Progenitor cell of endocrine pancreas (in vitro differentiated cells): ENCODE data around the gene FARS2. TPM values are rescaled to one million over a fixed set of nuclear protein-coding genes. Genes with fewer than 3 reads are reported as not detected.

Source experiments
- DNase-seq: peaks from one replicate; pipeline ENCODE4 v3.0.0; 2021; ENCODE audit warnings: low spot score; ENCODE audit not compliant: unreplicated experiment
- H3K27ac Mint-ChIP-seq: 2 replicates; pipeline ENCODE4 v1.8.0; 2021; ENCODE audit warnings: mild to moderate bottlenecking, moderate library complexity, mixed read lengths
- H3K27me3 Mint-ChIP-seq: 2 replicates; pipeline ENCODE4 v1.8.0; 2021; ENCODE audit warnings: mixed read lengths
- H3K36me3 Mint-ChIP-seq: 2 replicates; pipeline ENCODE4 v1.8.0; 2022; ENCODE audit warnings: mixed read lengths; ENCODE audit not compliant: insufficient read depth
- H3K4me1 Mint-ChIP-seq: 2 replicates; pipeline ENCODE4 v1.8.0; 2021; ENCODE audit warnings: low read depth, mixed read lengths
- H3K4me3 Mint-ChIP-seq: 2 replicates; pipeline ENCODE4 v1.8.0; 2021; ENCODE audit warnings: low read depth, mild to moderate bottlenecking, moderate library complexity, mixed read lengths
- H3K9me3 Mint-ChIP-seq: 2 replicates; pipeline ENCODE4 v1.8.0; 2021; ENCODE audit warnings: low read depth, mixed read lengths
- total RNA-seq: library from RNA; stranded (reverse); gene quantifications from 2 replicates; pipeline ENCODE4 v1.2.1, GENCODE V29; 2021
- TF ChIP-seq, protein P1 (sequence below): fragments of 200-600 bp; sonication (generic); IDR thresholded peaks from one replicate; pipeline ENCODE4 v1.5.0; 2021; ENCODE audit warnings: antibody characterized with exemption, mild to moderate bottlenecking; ENCODE audit not compliant: unreplicated experiment

FARS2 gene
- total RNA-seq, 1 donor from 2014 or later = 20.8 TPM

DNA sequence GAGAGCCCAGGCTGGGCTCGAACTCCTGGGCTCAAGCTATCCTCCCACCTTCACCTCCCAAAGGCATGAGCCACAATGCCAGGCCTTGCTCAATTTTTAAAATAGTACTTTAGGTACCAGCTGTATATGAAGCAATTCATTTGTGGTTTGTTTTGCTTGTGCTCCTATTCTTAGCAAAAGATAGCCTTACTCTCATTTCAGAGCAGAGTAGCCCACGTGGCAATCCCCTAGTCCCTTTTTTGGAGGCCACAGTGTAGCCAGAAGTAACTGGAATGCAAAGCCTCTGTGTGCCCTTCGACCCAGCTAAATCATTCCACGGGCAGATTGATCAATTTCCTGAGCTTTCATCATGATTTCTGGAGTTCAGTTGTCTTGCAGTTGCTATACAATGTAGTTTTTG is 373.2 kb downstream of the FARS2 start:
- no peaks in the 10 kb centered on the region for H3K9me3 Mint-ChIP-seq
- DNase-seq = no peak
- TF ChIP-seq, protein P1, sequence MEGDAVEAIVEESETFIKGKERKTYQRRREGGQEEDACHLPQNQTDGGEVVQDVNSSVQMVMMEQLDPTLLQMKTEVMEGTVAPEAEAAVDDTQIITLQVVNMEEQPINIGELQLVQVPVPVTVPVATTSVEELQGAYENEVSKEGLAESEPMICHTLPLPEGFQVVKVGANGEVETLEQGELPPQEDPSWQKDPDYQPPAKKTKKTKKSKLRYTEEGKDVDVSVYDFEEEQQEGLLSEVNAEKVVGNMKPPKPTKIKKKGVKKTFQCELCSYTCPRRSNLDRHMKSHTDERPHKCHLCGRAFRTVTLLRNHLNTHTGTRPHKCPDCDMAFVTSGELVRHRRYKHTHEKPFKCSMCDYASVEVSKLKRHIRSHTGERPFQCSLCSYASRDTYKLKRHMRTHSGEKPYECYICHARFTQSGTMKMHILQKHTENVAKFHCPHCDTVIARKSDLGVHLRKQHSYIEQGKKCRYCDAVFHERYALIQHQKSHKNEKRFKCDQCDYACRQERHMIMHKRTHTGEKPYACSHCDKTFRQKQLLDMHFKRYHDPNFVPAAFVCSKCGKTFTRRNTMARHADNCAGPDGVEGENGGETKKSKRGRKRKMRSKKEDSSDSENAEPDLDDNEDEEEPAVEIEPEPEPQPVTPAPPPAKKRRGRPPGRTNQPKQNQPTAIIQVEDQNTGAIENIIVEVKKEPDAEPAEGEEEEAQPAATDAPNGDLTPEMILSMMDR = no peak
- H3K36me3 Mint-ChIP-seq = no peaks in the 10 kb centered on the region
- H3K27ac Mint-ChIP-seq = no peak overlapping the region
- peaks cover 4% of the 10 kb centered on the region for H3K4me1 Mint-ChIP-seq
- no peak overlapping the region for H3K4me3 Mint-ChIP-seq
- H3K27me3 Mint-ChIP-seq = no peaks in the 10 kb centered on the region

DNA sequence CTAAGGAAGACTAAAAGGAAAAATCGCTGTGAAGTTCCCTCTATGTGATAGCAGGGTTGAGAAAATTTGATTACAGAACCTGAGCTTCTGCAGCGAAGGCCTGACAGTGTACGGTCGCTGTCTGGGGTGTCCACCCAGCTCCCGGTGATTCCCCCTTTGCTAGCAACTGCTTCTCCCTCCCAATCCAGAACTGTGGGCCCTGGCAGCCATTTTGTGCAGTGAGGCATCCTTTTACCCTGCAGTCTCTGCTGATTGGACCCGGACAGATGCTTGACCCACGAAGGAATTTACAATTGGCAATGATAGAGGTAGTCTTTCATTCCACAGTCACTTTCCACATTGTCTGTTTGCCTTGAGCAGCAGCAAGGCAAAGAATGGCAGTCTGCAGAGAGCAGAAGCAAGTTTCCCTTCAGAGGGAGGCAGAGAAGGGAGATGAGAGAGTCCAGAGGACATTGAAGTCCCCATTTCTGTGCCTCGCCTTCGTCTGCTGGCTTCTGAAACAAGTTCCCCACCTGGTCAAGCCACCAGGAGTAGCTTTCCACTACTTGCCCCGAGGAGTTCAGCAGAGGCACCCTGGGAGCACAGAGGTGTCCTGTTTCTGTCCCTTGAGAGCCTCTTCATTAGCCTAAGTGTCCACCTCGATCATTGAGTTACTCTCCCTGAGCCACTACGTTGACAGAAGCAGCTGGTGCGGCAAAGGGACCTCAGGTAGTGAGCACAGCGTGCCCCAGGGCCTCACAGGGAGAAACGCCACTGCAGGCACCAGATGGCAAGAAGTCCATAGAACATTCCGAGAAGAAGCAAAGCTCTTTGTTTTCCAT is 375.1 kb downstream of the FARS2 start:
- peaks cover 4% of the 10 kb centered on the region for H3K4me1 Mint-ChIP-seq
- H3K4me3 Mint-ChIP-seq = no peak overlapping the region
- no peaks in the 10 kb centered on the region for H3K27me3 Mint-ChIP-seq
- no peak for DNase-seq
- H3K36me3 Mint-ChIP-seq = peaks cover 5% of the 10 kb centered on the region
- H3K27ac Mint-ChIP-seq = no peak overlapping the region
- peaks cover 10% of the 10 kb centered on the region for H3K9me3 Mint-ChIP-seq
- TF ChIP-seq, protein P1 = no peak

DNA sequence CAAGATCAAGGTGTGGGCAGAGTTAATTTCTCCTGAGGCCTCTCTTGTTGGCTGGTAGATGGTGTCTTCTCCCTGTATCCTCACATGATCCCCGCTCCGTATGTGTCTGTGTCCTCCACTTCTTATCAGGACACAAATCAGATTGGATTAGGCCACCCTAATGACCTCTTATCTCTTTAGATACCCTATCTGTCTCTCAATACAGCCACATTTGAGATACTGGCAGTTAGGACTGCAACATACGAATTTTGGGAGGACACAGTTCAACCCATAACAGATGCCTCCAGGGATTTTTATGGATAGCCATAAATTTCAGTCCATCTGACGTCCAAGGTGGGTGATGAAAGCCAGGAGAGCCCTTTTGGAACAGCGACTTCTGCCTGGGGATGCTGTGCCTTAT is 376.4 kb downstream of the FARS2 start:
- H3K27ac Mint-ChIP-seq = no peak overlapping the region

DNA sequence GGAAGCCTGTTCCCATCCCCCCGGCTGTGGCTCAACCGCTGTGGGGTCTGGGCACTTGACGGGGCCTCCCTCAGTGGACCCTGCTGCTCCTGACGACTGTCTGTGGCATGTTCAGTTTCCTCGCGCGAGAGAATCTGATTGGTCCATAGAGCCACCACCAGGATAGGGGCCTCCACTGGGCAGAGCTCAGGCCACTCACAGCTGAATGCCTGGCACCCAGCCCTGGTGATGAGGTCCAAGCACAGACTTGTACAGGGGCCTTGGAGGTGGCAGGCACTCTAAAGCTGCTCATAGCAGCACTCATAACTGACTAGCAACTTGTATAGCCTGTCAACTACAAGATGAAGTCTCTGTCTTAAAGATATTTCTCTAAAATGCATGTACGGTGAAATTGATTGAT is 377.4 kb downstream of the FARS2 start:
- peaks cover 10% of the 10 kb centered on the region for H3K9me3 Mint-ChIP-seq
- H3K27ac Mint-ChIP-seq = no peak overlapping the region
- no peak for DNase-seq
- peaks cover 4% of the 10 kb centered on the region for H3K4me1 Mint-ChIP-seq
- H3K4me3 Mint-ChIP-seq = no peak overlapping the region
- no peaks in the 10 kb centered on the region for H3K27me3 Mint-ChIP-seq
- peaks cover 5% of the 10 kb centered on the region for H3K36me3 Mint-ChIP-seq
- TF ChIP-seq, protein P1 = no peak

More for the DNA sequence above, 376.4 kb downstream of the FARS2 start:
- no peaks in the 10 kb centered on the region for H3K27me3 Mint-ChIP-seq
- peaks cover 4% of the 10 kb centered on the region for H3K4me1 Mint-ChIP-seq
- peaks cover 5% of the 10 kb centered on the region for H3K36me3 Mint-ChIP-seq
- no peak overlapping the region for H3K4me3 Mint-ChIP-seq
- no peak for DNase-seq
- H3K9me3 Mint-ChIP-seq = peaks cover 10% of the 10 kb centered on the region
- TF ChIP-seq, protein P1 = no peak

DNA sequence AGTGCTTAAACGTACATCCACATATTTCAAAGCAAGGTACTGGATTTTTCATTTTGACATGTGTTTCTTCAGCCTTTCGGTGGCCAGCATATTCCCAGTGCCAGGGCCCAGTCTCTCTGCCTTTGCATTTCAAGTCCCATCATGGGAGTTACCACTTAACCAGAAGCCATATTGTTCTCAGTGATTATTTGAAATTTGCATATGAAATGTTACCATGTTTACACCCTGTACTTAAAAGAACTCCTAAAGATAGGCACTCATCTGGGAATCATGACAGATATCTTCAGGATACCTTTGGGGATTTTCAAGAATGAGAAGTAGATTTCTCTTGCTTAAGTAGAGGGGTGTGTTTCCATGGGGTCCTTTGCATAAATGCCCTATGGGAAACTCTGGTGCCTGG is 377.9 kb downstream of the FARS2 start:
- peaks cover 5% of the 10 kb centered on the region for H3K36me3 Mint-ChIP-seq
- TF ChIP-seq, protein P1 = no peak

More for the DNA sequence above, 377.9 kb downstream of the FARS2 start:
- Mint-ChIP-seq H3K4me1 (peaks cover 4% of the 10 kb centered on the region), H3K27ac (no peak overlapping the region), H3K9me3 (peaks cover 10% of the 10 kb centered on the region), H3K4me3 (no peak overlapping the region), H3K27me3 (no peaks in the 10 kb centered on the region)
- DNase-seq = no peak
